Right hindlimb (tissue), 1 donor: ENCODE measurements around the gene LARP1.

ENCODE experiments used
- DNase-seq: peaks from one replicate; pipeline ENCODE4 v3.0.0-alpha.2; 2018

LARP1 gene

GRCh38 chr5:154861946-154862345 lies 106.8 kb downstream of the LARP1 start:
- no peak for DNase-seq

- DNase-seq: no peak
Measured at GRCh38 chr5:154862766-154863165, 107.6 kb downstream of the LARP1 start.

GRCh38 chr5:154863291-154864080 lies 108.3 kb downstream of the LARP1 start:
- DNase-seq: no peak

GRCh38 chr5:154865466-154866184 lies 110.4 kb downstream of the LARP1 start:
- no peak for DNase-seq

GRCh38 chr5:154866841-154867240 lies 111.7 kb downstream of the LARP1 start:
- no peak for DNase-seq
